Cardiac fibroblast (primary cell): Measurements from ENCODE around the gene C3orf52.

ENCODE experiments used
- DNase-seq, 2 donors: peaks; one replicate each; pipeline versions ENCODE4 v3.0.0 to v3.0.0-alpha.2; 2010; ENCODE audit warnings: low read depth in 2 of 2
- H3K4me3 ChIP-seq, 2 donors: replicated peaks in 1 of 2; 1 replicate in 1 of 2; 2 replicates in 1 of 2; pipeline ENCODE4 v1.5.1; 2011; ENCODE audit warnings: low read depth in 2 of 2, low read length in 2 of 2, mild to moderate bottlenecking in 2 of 2, moderate library complexity in 1 of 2
- CTCF ChIP-seq: IDR thresholded peaks from one replicate; pipeline ENCODE4 v1.5.1; 2011; ENCODE audit warnings: low read depth, mild to moderate bottlenecking, low read length, inconsistent platforms

Gene C3orf52

GRCh38 chr3:112143689-112144088 is 57.5 kb downstream of the C3orf52 start:
- H3K4me3 ChIP-seq, result no peak overlapping the region
- TF ChIP-seq CTCF, result no peak
- no peak for DNase-seq

- no peak overlapping the region for H3K4me3 ChIP-seq
- no peak for DNase-seq
- TF ChIP-seq CTCF, result no peak
Measured at GRCh38 chr3:112149136-112149535, 62.9 kb downstream of the C3orf52 start.

- no peak for TF ChIP-seq CTCF
- DNase-seq, result no peak
- H3K4me3 ChIP-seq, result no peak overlapping the region
Measured at GRCh38 chr3:112167758-112168157, 81.6 kb downstream of the C3orf52 start.
